Measurements from ENCODE around the gene JMJD7. TPM values are rescaled to one million over a fixed set of nuclear protein-coding genes. Genes with fewer than 3 reads are reported as not detected.

Gene JMJD7
- polyA plus RNA-seq (ENCODE audit: insufficient read length) = 10.9 TPM

DNA sequence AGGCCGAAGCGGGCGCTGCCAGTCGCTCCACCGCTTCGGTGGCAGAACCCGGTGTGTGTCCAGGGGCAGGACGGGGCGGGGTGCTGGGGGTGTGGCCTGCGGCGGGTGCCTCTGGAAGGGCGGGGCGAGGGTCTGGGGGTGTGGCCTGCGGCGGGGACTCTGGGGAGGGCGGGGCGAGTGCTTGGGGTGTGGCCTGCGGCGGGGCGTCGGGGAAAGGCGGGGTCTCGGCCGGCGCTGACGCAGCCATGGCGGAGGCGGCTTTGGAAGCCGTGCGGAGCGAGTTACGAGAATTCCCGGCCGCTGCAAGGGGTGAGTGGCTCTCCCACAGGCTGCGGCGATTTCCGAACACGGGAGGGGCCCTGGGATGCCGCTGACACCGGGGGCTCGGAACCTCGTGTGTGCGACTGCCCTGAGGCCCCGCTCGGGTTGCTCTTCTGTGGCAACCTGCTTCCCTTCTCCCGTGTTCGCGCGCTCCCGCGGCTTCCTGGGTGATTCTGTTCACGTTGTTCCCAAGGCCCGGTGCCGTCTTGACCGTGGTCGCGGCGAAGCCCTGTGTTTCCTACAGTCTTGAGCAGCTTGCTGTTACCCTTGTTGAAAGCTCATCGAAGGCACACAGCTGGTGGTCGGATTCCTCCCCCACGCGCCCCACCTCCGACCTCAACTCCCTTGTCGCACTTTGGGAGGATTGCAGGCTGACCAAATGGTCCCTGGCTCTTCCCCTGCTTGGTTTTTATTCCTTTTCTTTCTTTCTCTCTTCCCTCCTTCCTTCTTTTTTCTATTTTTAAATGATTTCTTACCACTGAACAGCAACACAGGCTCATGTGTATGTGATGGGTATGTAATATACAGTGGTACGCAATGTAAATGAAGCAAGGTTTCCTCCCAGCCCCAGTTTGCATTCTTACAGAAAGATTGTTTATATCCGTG, at the start of gene JMJD7:
TSS of gene JMJD7 (plus strand) at position 213 of the 927 bp plus-strand sequence. CDS start at position 246, 33 bp downstream.
- DNase-seq = peak; percentile 89

DNA sequence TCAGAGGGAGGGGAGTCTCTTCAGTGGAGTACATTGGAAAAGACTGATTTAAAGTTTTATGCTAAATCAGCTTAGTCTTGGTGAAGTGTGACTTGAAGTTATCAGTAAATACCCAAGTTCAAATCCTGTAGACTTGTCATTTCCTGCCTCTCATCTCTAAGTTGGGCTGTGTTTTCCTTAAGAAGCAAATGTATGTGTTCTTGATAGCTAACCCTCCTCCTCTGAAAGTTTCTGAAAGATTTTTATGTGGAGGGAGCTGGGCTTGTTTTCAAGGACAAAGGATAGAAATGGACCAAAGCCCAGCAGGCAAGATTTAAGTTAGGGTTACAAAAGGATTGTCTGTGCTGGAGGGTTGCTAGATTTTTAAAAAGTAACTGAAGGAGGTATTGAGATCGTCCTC, 49.4 kb upstream of the JMJD7 start:
- no peak for DNase-seq

DNA sequence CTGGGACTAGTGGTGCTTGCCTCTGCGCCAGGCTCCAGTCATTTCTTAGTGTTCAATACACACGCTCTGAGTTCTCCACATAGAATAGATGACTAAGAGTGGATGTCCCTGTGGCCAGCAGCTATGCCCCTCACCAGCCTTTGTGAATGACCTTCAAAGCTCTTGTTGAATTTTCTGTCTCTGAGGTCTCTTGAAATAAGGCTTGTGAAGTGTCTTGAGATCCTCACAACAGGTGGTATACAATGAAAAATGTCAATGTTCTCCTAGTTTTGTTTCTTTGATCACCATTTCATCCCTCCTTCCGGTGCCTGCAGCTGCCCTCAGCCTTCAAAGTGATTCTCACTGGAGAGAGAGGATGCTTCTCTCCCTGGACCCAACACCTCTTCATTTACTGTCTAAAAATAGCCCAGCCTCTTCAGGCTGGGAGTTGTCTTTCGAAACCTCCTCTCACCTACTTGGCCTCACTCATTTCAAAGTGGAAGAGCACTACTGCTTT, 48.2 kb upstream of the JMJD7 start:
- DNase-seq = no peak

DNA sequence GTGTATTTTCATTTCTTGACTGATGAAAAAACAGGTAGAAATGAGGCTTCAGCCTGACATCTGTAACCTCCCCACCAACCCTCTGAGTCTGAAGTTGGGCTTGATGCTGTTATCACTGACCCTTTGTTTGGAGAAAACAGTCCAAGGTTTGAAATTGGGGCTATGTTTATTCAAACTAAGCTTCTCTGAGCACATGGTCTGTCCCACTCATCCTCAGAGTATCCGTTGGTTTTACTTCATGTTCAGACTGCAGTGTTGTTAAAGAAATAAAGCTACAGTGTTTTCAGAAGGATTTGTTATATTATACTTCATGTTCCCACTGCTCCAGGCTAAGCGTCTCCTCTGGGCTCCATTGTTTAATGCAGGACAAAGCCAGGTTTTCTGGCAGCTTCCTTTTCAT, 47.6 kb upstream of the JMJD7 start:
- DNase-seq = no peak

DNA sequence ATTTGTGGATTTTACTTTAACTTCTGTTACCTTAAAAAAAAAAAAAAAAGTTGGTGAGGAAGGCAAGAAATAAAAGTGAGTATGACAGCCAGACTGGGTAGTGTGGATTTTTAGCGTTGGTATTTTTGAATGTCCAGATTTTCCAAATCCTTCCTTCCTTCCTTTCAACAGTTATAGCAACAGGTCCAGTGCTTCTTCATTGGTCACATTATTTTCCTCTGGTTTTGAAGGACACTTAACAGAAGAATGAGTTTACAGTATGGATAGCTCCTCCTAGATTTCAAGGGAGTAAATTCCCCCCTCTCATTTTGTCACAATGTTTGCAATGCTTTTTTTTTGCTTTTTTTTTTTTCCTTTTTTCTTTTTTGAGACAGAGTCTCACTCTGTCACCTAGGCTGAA, 47.2 kb upstream of the JMJD7 start:
- DNase-seq = no peak

DNA sequence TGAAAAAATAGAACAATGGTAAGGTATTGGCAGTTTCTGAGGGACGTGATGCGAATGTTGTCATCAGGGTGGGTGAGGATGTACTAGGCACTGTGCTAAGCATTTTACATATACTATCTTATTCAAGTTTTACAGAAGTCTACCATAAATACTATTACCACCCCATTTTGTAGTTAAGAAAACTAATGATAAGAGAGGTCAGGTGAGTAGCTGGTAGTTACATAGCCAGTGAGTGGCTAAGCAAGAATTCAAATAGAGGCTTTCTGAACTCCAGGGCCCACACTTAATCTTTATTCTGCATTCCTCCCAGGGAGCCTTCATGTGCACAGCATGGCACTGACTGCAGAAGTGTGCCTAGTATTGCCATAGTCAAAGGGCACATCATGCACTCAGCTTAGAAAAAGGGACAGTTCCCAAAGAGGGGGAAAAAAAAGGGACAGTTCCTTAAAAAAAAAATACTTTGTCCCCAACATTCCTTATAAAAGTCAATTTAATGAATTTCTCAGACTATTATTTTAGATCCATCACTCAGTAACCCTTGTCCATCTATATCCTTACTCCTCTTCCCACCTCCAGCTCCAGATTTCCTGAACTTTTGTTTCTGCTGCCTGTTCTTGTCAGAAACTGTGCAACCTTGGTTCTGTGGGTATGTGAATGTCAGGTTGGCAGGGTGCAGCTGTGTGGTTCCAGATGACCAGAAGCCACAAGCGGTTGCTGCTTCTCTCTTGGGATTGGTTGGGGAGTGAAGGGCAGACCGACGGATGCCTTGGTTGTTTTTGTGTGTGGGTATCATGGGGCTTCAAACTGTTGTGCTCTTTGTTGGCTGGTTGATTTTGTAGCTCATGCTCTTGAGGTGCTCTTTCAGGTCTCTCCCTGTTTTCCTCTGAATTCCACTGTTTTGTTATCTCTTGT, 45.3 kb upstream of the JMJD7 start:
- DNase-seq = no peak

DNA sequence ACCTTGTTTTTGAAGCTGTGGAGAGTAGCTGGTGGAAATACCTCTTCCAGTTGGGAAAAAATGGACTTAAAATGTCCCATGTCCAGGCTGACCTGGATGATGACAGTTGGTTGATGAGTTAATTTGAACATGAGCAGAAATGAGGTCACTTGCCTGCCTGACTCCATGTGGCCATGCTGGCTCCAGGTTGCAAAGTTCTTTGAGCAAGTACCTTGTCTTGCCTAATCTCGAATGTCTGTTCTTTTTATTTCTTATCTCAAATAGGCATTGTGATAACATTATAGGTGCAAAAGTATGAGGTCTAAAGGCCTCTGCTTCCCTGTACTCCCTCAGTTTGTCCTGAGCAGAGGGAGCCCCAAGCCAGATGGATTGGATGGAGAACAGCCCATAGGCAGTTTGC, 44.6 kb upstream of the JMJD7 start:
- no peak for DNase-seq

DNA sequence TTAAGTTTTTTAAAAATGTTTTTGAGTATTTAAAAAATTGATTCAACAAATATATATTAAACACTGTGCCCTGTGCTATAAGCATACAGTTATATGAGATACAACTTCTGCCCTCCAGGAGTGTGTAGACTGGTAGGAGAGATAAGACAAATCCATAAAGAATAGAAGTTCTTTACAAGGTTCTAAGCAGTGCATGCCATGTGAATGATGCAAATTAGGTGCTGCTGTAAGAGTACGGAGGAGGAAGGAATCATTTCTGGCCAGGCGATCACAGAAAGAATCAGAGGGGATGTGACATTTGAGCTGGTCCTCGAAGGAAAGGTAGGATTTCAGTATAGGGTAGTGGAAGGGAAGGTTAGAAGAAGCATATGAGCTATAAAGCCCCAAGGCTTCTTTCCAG, 39.6 kb upstream of the JMJD7 start:
- DNase-seq = no peak

DNA sequence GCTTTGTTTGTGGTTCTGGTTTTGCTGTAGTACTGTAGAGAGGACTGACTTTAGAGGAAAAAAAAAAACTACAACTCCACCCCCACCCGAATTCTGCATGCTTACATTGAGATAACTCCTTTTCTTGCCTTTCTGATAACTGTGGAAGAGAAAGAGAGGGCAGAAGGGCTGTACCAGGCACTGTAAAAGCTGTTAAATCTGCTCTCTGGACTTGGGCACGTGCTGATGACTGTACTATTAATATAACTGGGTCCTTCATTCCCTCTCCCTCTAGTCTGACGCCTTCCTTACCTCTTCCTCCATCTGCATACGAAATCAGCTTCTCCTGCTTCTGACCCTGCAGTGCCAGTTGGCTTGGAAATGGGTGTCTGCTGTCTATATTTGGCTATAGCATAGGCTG, 38.7 kb upstream of the JMJD7 start:
- DNase-seq = no peak

DNA sequence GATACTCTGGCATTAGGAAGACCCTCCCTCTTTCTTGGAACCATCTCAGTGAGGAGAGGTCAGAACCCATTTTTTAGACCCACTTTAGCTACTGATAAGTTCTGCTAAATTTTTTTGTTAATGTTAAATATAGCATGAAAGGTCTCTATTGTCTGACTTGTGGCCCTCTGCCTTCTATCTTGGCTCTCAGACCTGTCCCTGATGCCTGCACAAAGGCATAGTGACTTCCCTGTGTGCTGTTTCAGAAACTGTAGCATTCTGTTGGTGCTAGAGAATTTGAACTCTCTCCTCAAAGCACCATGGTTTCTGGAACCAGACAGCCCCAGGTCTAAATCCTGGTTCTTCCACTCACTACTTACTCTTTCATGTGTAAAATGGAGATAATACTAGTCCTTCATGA, 38.2 kb upstream of the JMJD7 start:
- DNase-seq = no peak

DNA sequence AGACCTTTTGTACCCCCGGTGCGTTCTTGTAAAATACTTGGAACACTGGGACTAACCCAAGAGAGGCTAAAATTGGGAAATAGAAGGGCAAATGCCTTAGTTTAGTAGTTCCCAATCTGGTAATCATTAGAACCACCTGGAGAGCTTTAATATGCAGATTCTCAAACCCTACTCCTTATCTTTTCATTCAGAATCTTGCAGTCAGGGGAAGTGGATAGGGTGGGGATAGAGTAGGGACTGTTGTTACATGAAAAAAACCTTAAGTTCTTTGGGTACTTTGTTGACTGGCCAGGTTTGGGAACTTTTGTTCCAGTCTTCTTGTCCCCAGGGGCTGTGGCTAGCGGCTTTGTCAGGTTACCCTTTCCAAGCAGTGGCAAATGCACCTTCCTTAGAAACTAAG, 37.7 kb upstream of the JMJD7 start:
- DNase-seq = no peak

DNA sequence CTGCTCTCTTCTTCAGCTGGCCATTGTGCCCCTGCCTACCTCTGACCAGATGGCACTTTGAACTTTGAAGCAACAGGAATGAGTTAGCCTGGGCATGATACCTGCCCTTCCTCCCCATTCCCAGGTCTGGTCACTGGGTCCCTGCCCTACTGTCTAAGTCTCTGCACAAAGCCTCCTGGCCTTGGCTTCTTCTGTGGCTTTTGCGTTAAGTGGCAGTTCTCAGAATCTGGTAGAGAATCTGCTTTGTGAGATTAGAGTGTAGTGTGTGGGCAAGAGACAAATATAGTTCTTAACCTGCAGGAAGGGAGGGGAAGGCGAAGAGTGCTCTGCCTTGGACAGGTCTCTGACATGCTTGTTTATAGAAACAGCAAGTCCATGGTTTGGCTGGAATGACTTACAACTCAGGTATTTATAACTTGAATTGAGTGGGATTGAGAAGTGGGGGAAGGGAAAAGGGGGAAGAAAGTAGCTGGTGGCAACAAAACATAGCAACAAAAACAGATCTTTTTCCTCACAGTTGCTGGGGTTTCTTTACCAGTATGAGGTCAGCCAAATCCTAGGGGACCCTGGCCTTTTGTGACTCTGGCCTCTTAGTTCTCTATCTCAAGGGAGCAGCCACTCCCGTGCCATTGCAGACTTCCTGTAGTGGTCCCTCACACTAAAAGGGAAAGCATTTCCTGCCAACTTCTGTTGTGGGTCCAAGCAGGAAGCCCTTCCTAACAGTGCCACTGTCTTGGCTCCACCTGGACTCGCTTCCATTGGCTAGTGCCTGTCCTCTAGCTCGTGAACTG, 36.9 kb upstream of the JMJD7 start:
- no peak for DNase-seq

DNA sequence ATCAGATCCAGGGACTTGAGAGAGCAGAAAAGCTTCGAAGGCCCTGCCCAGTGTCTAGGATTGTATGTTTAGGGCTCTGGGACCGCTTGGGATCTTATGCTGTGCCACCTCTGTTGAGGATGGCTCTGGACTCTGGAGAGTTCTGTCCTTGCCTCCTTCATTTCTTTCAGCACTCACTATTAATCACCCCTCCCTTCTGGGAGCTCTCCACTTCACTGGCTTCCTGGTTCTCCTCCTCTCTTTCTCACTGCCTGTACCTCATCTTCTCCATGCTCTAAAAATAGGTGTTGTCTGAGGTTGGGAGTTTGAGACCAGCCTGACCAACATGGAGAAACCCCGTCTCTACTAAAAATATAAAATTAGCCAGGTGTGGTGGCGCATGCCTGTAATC, 36.4 kb upstream of the JMJD7 start:
- no peak for DNase-seq

DNA sequence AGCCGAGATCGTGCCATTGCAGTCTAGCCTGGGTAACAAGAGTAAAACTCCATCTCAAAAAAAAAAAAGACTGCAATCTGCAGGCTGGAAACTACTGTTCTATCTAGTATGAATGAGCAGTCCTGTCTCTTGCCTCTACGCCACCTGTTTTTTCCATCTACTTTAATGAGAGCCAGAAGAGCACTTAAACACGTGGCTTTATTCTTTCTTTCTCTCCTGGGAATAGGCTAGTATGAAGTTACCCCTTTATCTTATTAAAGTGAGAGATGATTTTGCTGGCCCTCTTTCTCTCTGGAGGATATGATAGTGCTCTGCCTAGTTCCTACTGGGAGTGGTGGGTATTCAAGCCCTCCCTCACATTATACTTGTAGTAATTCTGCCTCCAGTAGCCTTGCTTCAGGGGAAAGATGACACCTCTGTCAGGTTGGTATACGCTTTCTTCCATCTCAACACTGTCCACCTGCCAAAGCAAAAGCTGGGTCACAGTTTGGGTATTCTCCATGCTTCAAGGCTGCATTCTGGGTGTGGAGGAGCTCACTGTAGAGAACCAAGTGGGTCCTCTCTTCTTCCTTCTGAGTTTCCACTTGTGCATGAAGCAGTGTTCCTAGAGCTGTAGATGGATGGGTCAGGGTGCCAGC, 35.8 kb upstream of the JMJD7 start:
- no peak for DNase-seq

DNA sequence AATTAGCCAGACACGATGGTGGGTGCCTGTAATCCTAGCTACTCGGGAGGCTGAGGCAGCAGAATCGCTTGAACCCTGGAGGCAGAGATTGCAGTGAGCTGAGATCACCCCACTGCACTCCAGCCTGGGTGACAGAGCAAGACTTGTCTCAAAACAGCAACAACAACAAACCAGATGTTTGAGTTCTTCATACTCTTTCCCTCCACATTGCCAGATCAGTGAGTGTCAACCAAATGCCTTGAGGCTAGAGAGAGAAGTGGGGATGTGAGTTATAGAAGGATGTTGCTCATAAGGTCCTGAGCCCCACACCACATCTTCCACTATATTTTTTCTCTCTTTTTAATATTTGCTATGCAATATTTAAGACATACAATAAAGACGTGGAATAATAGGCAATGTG, 33.8 kb upstream of the JMJD7 start:
- no peak for DNase-seq

DNA sequence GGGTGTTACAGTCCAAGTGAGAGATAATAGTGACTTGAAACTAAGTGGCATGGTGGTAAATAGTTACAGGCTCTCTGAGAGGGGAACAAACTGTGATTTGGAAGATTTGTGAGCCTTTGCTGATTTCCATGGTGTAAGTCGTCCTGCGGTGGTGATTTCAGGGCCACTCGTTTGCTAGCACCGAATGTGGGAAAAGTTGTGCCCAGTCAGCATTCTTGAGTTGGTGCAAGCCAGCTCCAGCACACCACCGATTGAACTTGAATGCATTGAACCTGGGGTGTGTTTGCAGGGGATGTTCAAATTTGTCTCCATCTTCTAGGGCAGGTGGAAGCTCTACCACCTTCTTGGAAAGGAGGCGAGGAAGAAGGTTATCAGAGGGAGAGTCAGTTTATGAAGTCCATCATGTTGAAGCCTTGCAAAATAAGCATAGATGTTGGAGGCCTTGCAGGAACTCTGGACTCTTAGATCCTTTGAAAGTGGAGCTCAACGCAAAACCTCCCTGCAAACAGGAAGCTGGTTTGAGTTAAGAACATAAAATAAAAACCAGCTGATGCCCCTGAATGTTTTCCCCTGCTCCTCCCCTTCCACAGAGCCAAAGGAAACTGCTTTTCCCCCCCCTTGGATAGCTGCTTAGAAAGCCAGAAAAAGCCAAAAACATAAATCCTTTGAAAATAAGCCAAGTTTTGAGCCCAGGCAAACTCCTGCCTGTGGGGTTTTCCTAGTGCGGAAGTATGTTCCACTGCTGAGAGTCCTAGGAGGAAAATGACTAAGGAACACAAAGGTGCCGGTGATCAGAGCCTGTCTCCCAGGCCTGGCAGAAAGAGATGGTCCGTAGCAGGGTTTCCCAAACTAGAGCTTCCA, 31.7 kb upstream of the JMJD7 start:
- DNase-seq = no peak

DNA sequence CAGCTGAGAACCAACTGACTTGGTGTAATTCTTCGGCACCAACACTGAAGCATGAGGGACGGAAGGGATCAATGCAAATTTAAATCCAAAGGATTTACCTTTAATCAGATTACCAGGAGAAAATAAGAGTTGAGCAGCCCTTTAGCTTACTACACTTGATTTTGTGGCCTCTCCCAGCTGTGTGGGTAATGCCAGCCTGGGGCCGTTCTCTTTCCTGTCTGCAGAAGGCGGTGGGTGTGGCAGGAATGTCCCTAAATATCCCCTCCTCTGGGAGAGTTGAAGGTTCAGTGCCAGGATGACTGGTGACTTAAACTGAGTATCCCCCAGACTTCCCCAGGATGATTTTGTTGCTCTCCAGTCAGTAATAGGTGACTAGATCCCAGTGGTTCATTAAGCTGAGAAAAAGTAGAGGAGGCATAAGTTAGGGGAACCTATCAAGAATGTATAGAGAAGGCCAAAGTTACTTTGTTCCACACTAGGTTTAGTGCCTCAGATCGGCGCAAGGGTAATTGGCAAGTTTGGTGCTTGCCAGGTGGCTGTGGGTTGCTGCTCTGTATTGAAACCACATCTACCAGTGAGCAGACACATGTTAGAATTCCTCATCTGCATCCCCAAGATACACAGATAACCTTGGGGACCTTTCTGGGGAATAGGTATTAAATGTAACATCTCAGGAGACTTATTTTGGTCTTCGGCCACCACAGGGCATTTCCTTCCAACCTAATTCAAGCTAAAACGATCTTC, 30.5 kb upstream of the JMJD7 start:
- DNase-seq = no peak

DNA sequence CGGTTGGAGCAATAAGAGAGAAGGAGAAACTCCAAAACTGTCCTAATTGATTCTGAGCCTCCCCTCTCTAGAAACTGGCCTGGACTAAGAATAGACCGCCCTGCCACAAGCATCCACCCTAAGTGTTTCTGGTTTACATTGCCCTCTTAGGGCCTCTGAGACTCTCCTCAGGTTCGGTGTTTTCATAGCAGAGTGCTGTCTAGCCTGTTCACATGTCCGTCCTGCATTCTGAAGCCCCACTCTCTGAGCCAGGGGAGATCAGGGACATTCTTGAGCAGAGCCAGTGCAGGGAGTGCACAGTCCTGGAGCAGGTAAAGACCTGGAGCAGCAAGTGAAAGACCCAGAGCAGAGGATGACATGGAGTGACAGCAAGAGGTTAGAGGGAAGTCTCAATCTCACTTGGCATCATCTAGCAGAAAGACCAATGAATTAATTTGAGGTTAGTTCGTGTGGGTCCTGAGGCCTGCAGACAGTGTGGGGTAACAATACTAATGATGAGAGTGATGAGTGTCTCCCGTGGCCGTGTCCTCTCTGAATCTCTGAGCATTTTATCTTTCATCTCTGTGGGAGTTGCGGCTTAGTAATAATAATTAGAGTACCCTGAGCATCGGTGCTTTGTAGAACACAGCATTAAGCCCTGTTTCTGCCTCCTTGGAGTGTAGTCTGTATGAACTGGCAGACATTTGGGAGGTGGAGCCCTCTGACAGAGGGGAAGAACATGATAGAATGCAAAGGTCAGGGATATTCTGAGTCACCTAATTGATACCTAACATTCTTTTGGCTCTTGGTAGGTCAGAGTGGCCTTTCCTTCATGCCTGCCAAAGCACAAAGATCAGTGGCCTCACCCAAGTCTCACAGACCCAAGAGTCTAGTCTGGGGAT, 29.0 kb upstream of the JMJD7 start:
- no peak for DNase-seq

DNA sequence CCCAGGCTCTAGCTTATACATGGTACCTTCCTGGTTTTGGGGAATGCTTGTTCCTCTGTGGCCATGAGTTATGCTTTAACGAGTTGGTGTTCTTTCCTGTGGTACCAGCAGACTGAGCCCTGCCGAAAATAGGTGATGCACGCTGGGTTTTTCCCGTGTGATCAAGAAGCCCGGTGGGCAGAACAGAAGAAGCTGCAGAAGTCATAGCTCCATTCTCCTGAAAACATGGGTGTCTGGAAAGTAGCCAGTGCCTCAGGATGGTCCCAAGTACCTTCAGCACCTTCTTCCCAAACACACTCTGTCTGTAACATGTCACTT, 28.4 kb upstream of the JMJD7 start:
- DNase-seq = no peak
